CD4-positive, alpha-beta T cell (primary cell): Measurements from ENCODE around the gene DLGAP4. TPM values are rescaled to one million over a fixed set of nuclear protein-coding genes. Genes with fewer than 3 reads are reported as not detected.
"Not testable (repeated sequence)": the region's sequence is repeated elsewhere in the genome, so short reads cannot be mapped to it uniquely, and the experiment has no call there.

Experiments used
- ATAC-seq: fragments of 200-7000 bp; cut with Tn5 transposase; one replicate; pipeline ENCODE4 v1.10.0; 2022; ENCODE audit warnings: mild to moderate bottlenecking; ENCODE audit not compliant: poor library complexity
- CTCF ChIA-PET: fragments of 350-600 bp; sonication (Branson Sonifier 250); formaldehyde crosslinking; loops from one replicate; lab custom pipeline; 2021; ENCODE audit warnings: antibody characterized with exemption, inconsistent platforms; lab: Charles Lee
- POLR2A ChIA-PET: fragments of 350-600 bp; sonication (Branson Sonifier 250); formaldehyde crosslinking; loops from one replicate; lab custom pipeline; 2021; ENCODE audit warnings: antibody characterized with exemption, inconsistent platforms; lab: Charles Lee
- DNase-seq, 14 experiments: peaks; one replicate each; pipeline ENCODE4 v3.0.0-alpha.2; 2013 to 2020; ENCODE audit warnings: mixed read lengths in 2 of 14
- H3K27ac ChIP-seq, 2 donors: one replicate each; pipeline versions ENCODE4 v1.5.1 to v1.7.0; 2013; ENCODE audit warnings: low read length in 2 of 2, low read depth in 1 of 2, mild to moderate bottlenecking in 1 of 2
- H3K27me3 ChIP-seq, 2 experiments: 1 replicate in 1 of 2; 2 replicates in 1 of 2; pipeline versions ENCODE4 v1.6.1 to v1.7.0; 2013; ENCODE audit warnings: low read length in 2 of 2, control low read depth in 1 of 2, mild to moderate bottlenecking in 1 of 2, moderate library complexity in 1 of 2; ENCODE audit not compliant: insufficient read depth in 2 of 2, control insufficient read depth in 1 of 2
- H3K36me3 ChIP-seq: one replicate; pipeline ENCODE4 v1.6.1; 2013; ENCODE audit warnings: low read length, control low read depth; ENCODE audit not compliant: insufficient read depth
- H3K4me1 ChIP-seq: one replicate; pipeline ENCODE4 v1.6.1; 2013; ENCODE audit warnings: low read length, control low read depth; ENCODE audit not compliant: insufficient read depth
- H3K4me3 ChIP-seq: one replicate; pipeline ENCODE4 v1.5.1; 2013; ENCODE audit warnings: mild to moderate bottlenecking, low read length, moderate library complexity
- H3K9me3 ChIP-seq, 2 experiments: 1 replicate in 1 of 2; 2 replicates in 1 of 2; pipeline versions ENCODE4 v1.6.1 to v1.7.0; 2013; ENCODE audit warnings: low read length in 2 of 2, mild to moderate bottlenecking in 2 of 2, control low read depth in 1 of 2, moderate library complexity in 1 of 2; ENCODE audit not compliant: control insufficient read depth in 1 of 2, insufficient read depth in 1 of 2
- H3K27ac Mint-ChIP-seq: one replicate; pipeline ENCODE4 v1.8.0; 2020; ENCODE audit warnings: mixed read lengths
- H3K27me3 Mint-ChIP-seq: one replicate; pipeline ENCODE4 v1.8.0; 2021; ENCODE audit warnings: mixed read lengths
- H3K36me3 Mint-ChIP-seq: one replicate; pipeline ENCODE4 v1.8.0; 2021; ENCODE audit warnings: low read depth, mixed read lengths
- H3K4me1 Mint-ChIP-seq: one replicate; pipeline ENCODE4 v1.8.0; 2021; ENCODE audit warnings: low read depth, mixed read lengths
- H3K4me3 Mint-ChIP-seq: one replicate; pipeline ENCODE4 v1.8.0; 2020; ENCODE audit warnings: mild to moderate bottlenecking, mixed read lengths
- H3K9me3 Mint-ChIP-seq: one replicate; pipeline ENCODE4 v1.8.0; 2020; ENCODE audit warnings: mixed read lengths
- intact Hi-C, 2 experiments: fragments of 100-400 bp; cut with DNase I in 1 of 2; cut with micrococcal nuclease in 1 of 2; formaldehyde crosslinking; loops; one replicate each; pipeline versions ENCODE4 v1.15.1 to v1.9.0; 2023 to 2025; cut with DNase I, micrococcal nuclease
- total RNA-seq, 174 experiments: library from RNA in 2 of 174; stranded (reverse) in 2 of 174; gene quantifications; one replicate each; pipeline ENCODE4 v1.2.3 and lab custom pipeline; 2021 to 2026
- TF ChIP-seq, protein P1 (sequence below): fragments of 200-600 bp; IDR thresholded peaks from one replicate; pipeline ENCODE4 v1.8.0; 2022; ENCODE audit warnings: antibody characterized with exemption, mild to moderate bottlenecking

The DLGAP4 gene
- total RNA-seq, 2 experiments from 2014 or later = 16.0 to 16.1 TPM

DNA sequence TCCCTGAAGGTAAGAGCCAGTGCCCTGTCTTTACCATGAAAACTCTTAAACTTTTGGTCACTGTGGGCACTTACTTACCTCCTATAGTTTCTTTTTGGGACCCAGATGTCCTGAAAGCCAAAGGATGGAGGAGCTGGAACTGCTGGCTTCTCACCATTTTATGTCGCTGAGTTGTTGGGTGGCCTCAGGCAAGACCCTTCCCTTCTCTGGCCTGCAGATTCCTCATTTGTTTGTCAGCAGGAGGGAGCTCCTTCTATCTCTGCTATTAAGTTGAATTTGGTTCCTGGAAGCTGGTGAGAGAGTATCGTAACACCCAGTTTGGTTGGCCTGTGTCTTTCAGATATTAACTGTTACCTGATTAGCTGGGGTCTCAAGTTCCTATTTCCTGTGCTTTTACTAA lies 167.0 kb downstream of the DLGAP4 start:
- Histone ChIP-seq H3K4me3 (peak overlapping the region; percentile 34), H3K36me3 (peaks cover 4% of the 10 kb centered on the region), H3K27ac (peak overlapping the region; percentile 39 to 44), H3K27me3 (no peaks in the 10 kb centered on the region), H3K9me3 (no peaks in the 10 kb centered on the region), H3K4me1 (peaks cover 43% of the 10 kb centered on the region)
- Mint-ChIP-seq H3K4me3 (peak overlapping the region; percentile 15), H3K27me3 (no peaks in the 10 kb centered on the region), H3K9me3 (no peaks in the 10 kb centered on the region), H3K4me1 (peaks cover 65% of the 10 kb centered on the region), H3K27ac (peak overlapping the region; percentile 85), H3K36me3 (no peaks in the 10 kb centered on the region)
- TF ChIP-seq, protein P1, sequence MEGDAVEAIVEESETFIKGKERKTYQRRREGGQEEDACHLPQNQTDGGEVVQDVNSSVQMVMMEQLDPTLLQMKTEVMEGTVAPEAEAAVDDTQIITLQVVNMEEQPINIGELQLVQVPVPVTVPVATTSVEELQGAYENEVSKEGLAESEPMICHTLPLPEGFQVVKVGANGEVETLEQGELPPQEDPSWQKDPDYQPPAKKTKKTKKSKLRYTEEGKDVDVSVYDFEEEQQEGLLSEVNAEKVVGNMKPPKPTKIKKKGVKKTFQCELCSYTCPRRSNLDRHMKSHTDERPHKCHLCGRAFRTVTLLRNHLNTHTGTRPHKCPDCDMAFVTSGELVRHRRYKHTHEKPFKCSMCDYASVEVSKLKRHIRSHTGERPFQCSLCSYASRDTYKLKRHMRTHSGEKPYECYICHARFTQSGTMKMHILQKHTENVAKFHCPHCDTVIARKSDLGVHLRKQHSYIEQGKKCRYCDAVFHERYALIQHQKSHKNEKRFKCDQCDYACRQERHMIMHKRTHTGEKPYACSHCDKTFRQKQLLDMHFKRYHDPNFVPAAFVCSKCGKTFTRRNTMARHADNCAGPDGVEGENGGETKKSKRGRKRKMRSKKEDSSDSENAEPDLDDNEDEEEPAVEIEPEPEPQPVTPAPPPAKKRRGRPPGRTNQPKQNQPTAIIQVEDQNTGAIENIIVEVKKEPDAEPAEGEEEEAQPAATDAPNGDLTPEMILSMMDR = no peak
- no peak for DNase-seq
- intact Hi-C loops = no loop called here
- CTCF ChIA-PET = no interaction called here
- no peak for ATAC-seq
- POLR2A ChIA-PET = interaction anchor here (0.9 to 1.0 kb wide), 2 partner anchors 11 to 27 kb away, joined by 3 to 5 read pairs; no protein-coding TSS in a partner anchor

DNA sequence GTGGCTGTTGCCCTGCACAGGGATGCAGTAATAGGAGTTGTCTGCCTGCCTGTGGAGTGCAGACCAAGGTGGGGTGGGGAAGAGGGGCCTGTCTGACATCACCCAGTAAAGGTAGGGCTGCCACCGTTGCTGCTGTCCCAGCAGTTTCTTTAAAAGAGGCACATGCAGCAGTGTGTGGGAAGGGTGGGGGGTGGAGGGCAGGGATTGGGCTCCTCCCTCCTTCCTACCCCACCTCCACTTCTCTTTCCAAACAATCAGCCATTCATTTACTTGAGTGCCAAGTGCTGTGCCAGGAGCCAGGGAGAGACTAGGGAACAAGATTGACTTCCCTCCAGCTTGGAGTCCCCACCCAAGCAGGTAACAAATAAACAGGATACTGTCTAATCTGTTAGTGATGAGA lies 168.4 kb downstream of the DLGAP4 start:
- no peak overlapping the region for H3K27ac ChIP-seq
- ATAC-seq (no peak), DNase-seq (no peak)
- peak overlapping the region; percentile 85 for H3K27ac Mint-ChIP-seq
- H3K36me3 Mint-ChIP-seq = no peaks in the 10 kb centered on the region
- H3K27me3 Mint-ChIP-seq = no peaks in the 10 kb centered on the region
- H3K9me3 Mint-ChIP-seq = no peaks in the 10 kb centered on the region
- no peaks in the 10 kb centered on the region for H3K9me3 ChIP-seq
- POLR2A ChIA-PET = no interaction called here
- no peak overlapping the region for H3K4me3 Mint-ChIP-seq
- no peaks in the 10 kb centered on the region for H3K27me3 ChIP-seq
- CTCF ChIA-PET = no interaction called here
- peaks cover 33% of the 10 kb centered on the region for H3K4me1 ChIP-seq
- H3K4me3 ChIP-seq = no peak overlapping the region
- peaks cover 62% of the 10 kb centered on the region for H3K4me1 Mint-ChIP-seq
- TF ChIP-seq, protein P1 = no peak
- H3K36me3 ChIP-seq = peaks cover 5% of the 10 kb centered on the region
- intact Hi-C loops = no loop called here

DNA sequence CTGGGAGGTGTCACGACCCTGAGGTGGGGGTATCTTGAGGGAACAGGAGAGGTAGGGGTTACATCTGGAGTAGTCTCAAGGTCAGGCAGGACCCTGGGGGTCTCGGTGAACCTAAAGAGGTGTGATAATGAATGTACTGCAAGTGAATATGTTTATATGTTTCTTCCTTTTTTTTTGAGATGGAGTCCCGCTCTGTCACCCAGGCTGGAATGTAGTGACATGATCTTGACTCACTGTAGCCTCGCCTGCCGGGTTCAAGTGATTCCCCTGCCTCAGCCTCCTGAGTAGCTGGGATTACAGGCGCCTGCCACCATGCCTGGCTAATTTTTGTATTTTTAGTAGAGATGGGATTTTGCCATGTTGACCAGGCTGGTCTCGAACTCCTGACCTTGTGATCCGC lies 168.9 kb downstream of the DLGAP4 start:
- H3K27ac Mint-ChIP-seq = peak overlapping the region; percentile 85
- H3K4me3 ChIP-seq, H3K4me3 Mint-ChIP-seq, H3K36me3 ChIP-seq, H3K36me3 Mint-ChIP-seq, ATAC-seq, H3K27ac ChIP-seq, H3K9me3 Mint-ChIP-seq, POLR2A ChIA-PET, CTCF ChIA-PET, H3K27me3 Mint-ChIP-seq, H3K27me3 ChIP-seq, intact Hi-C loops, DNase-seq, H3K9me3 ChIP-seq: not testable (repeated sequence)
- H3K4me1 ChIP-seq = peaks cover 29% of the 10 kb centered on the region
- peaks cover 64% of the 10 kb centered on the region for H3K4me1 Mint-ChIP-seq

DNA sequence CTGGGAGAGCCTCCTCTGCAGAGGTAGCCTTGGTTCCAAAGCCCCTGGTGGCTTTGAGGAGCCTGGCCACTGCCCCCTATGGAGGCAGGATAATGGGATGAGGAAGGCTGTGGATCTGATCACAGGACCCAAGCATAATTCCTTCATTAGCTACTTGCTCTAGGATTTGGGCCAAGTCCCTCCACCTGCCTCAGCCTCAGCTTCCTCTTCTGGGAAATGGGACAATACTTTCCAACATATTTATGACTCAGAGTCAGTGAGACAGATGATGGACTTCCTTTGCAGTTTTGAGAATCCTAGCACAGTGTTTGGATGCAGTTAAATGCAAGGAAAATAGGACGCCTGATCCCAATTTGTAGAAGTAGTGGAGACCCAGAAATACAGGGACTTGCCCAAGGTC lies 171.3 kb downstream of the DLGAP4 start:
- no peak for DNase-seq
- TF ChIP-seq, protein P1 = no peak
- Histone ChIP-seq H3K36me3 (peaks cover 5% of the 10 kb centered on the region), H3K4me3 (no peak overlapping the region), H3K27ac (no peak overlapping the region), H3K4me1 (peaks cover 16% of the 10 kb centered on the region), H3K9me3 (no peaks in the 10 kb centered on the region), H3K27me3 (no peaks in the 10 kb centered on the region)
- Mint-ChIP-seq H3K4me1 (peaks cover 56% of the 10 kb centered on the region), H3K27me3 (no peaks in the 10 kb centered on the region), H3K9me3 (no peaks in the 10 kb centered on the region), H3K36me3 (no peaks in the 10 kb centered on the region), H3K4me3 (no peak overlapping the region), H3K27ac (no peak overlapping the region)
- POLR2A ChIA-PET = no interaction called here
- CTCF ChIA-PET = interaction anchor here (0.7 kb wide), 1 partner anchor 38 kb away, joined by 3 read pairs; no protein-coding TSS in a partner anchor
- no peak for ATAC-seq
- intact Hi-C loops = no loop called here
